Kidney capillary endothelial cell (primary cell): ENCODE measurements around the gene DNAJC22.
"Not testable (repeated sequence)": the region's sequence is repeated elsewhere in the genome, so short reads cannot be mapped to it uniquely, and the experiment has no call there.

Experiments used
- DNase-seq: peaks from one replicate; pipeline ENCODE4 v3.0.0-alpha.2; 2018; ENCODE audit warnings: low spot score

Gene DNAJC22

DNA sequence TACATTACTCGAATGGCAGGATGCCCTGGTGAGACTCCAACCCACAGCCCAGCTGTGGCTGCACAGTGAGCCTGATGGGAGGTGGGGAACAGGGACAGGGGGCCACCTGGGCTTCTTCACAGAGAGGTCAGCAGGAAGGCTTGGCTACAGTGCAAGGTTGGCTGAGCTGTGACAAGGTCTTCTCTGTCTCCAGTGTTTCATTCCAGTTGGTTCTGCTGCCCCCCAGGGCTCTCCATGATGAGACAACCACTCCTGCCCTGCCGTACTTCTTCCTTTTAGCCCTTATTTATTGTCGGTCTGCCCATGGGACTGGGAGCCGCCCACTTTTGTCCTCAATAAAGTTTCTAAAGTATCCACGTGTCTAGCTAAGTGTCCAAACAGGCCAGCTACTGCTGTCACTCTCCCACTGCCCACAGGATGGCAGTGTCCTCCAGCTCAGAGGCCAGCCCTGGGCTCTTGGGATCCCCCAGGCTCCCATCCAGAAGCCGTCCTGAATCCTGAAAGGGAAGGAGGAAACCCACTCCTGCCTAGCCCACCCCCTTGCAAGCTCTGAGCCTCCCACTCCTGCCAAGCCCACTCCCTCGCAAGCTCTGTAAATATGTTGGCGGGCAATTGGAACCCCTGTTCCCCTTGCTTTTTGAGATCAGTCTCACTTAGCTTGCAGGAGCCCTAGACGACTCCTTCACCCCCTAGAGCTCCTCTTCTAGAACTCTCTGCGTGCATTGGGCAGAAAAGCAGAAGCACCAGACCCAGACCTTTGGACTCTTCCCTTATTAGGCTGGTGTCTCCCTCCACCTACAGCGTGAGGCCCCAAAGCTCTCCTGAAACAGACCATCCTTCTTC, 15.1 kb upstream of the DNAJC22 start:
- peak; percentile 73 for DNase-seq

DNA sequence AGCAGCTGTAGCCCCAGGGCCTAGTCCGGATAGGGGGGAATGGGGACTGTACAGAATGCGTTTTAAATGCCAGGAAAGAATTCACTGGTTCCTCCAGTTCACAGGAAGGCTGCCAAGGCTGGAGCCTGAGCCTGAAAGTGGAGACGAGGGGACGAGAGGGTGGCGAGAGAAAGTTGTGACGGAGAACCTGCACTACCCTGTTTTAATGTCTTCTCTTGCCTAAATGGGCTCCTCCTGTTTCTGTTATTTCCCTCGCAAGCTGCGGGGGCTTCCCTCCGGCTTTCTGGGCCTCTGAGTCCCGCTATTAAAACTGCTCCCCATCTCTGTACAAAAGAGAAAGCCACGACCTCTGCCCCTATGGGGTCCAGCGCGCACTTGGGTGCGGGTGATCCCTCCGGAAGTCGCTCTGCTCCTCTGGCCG, 14.2 kb upstream of the DNAJC22 start:
- DNase-seq = no peak

DNA sequence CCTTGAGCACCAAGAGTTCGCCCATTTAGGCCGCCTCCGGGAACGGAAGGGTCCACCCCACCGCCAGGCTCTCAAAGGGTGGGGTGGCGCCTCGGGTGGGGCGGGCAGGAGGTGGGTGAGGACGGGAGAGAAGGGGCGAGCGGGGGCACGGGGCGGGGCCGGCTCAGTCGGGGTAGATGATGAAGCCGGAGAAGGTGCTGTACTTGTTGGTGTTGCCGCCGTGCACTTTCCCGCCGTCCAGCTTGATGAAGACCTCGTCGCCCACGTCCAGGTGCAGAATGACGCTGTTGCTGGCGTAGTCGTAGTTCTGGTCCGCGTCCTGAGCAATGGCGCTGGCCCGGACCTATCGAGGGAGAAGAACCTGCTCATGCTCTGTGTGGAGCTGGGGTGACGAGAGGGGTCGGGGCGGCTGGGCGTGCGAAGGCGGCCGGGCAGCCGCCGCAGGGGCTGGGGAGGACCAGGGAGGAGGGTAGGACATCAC, 13.8 kb upstream of the DNAJC22 start:
- DNase-seq = no peak

DNA sequence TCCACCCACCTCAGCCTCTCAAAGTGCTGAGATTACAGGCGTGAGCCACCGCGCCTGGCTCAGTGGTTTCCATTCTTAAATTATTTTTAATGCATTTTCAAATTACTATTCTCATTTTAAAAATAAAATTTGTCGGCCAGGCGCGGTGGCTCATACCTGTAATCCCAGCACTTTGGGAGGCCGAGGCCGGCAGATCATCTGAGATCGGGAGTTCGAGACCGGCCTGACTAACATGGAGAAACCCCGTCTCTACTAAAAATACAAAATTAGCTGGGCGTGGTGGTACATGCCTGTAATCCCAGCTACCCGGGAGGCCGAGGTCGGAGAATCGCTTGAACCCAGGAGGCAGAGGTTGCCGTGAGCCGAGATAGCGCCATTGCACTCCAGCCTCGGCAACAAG, 12.9 kb upstream of the DNAJC22 start:
- not testable (repeated sequence) for DNase-seq

DNA sequence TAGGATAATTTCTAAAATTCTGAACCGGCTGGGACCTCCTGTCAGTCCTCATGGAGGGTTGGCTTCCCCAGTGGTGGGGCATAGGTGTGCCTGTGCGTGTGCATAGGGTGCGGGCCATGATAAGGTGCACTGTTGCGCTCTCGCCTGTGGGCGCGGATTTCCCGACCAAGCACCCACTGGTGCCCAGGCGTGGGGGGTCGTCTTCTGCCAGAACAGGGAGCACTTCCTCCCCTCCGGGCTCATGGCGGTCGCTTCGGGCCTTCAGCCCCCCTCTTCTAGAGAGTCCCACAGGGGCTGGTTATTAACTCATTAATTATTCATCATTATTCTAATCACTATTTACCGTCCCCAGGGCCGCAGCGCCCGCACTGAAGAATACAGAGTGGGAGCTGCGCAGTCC, 12.5 kb upstream of the DNAJC22 start:
- no peak for DNase-seq

DNA sequence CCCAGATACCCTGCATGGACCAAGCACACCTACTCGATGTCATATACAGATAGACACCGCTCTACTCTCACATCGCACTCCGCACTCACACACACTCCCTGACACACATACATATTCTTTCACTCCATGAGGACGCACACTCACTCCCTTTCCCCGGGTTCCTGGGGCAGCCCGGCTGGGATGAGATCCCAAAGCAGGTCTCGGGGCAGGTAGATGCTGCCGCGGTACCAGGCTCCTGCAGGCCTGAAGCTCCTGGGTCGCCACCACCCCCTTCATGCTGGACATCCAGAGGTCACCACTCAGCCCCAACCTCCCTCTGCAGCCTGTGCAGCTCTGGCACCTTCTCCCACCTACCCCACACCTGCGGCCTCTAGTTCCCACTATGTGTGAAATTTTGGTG, 12.0 kb upstream of the DNAJC22 start:
- DNase-seq = no peak

DNA sequence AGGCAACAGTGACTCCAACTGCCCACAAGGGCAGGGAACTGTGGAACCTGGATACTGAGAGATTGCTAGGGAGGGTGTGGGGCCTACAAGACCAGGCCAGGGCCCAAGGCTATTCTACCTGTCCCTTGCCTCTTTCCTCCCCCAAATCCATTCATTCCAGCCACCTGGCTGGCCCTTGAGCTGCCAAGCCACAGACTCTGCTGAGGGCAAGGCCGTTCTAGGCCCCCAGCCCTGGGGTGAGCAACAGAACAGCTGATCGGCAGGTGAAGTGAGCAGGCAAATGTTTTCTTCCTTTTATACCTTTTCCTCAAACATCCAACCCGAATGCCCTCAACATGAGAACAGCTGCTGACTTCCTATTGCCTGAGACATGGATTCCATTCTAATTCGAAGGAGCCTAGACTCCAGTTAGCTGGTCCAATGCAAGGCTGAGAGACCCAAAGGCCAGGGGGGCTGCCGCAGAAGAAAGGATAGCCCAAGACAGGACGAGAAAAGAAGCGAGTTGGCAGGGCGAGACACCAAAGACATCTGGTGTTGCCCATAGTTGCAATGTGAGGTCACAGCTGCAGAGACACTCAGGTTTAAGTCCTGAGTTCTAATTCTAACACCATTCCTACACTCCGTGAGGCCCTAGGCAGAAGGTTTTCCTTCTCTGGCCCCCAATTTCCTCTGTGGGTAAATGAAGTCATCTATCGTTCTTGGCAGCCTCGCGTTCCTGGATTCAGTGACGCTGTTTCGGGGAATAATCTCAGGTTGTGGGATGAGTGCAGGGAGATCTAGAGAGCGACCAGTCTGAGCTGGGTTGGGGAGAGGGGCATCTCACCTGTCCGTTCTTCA, 11.4 kb upstream of the DNAJC22 start:
- no peak for DNase-seq

DNA sequence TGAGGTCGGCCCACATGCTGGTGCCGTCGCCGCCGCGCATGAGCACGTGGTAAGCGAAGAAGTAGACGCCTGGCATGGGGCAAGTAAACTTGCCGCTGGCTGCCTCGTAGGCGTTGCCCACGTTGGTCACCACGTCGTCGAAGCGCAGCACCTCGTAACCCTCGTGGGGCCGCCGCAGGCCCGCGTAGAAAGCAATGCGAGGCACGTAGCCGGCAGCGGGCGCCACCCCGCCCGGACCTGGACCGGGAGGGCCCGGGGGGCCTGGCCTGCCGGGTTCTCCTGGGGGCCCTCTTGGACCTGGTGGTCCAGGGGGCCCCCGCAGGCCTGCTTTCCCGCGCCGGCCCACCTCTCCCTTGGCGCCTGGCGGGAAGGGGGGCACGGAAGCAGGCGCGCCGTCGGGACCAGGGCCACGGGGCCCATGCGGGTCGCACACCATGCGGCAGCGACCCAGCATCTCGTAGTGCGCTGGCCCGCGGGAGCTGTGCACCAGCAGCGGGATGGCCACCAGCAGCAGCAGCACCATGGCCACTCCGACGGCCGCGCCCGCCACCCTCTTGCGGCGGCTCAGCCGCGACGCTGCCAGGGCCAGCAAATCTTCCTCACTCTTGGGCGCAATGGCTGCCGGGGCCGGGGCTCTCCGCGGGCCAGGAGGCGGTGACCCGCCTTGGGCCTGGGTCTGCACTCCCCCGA, 10.6 kb upstream of the DNAJC22 start:
- DNase-seq = no peak

DNA sequence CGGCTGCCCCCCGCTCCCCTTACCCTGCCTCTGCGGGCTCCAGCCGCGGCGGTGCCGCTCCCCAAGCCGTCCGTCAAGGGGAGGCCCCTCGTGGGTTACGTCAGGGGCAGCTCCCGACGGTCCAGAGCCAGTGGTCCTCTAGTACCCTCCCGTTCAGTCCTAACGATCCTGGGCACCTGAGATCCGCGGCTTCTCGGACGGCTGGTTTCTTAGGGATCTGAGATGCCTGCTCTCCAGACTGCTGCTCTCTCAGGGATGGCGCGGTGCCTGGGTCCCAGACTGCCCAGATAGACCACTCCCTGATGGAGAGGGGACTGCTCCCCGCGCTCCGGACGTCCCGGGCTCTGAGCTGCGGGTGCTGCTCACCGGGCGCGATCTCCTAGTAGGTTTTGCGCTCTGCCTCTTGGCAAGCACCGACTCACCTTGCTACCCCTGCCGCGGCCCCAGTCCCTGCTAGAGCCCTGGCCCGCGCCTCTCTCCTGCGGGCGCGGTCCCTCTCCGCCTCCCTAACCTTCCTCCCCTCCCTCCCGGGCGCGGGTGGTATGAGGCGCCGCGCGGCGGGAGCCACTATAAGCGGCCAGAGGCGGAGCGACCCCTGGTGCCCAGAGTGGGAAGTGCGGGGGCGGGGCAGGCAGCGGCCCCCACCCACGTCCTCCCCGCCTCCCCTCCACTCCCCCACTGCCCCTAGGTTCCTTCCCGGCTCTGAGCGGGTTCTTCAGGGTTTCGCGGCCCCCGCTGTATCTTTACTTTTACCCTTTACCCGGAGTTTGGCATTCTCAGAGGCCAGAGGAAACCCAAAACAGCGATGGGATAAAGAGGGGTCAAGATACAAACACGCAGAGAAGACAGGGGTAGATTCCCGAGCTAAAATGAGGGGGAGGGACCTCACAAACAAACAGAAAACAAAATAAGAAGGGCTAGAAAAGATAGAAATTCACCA, 9.8 kb upstream of the DNAJC22 start, which contains the start of gene C1QL4:
Gene C1QL4, minus strand, starts transcription at position 544 of the 940 bp plus-strand sequence. CDS start 711 bp downstream, outside the sequence.
- DNase-seq = no peak

DNA sequence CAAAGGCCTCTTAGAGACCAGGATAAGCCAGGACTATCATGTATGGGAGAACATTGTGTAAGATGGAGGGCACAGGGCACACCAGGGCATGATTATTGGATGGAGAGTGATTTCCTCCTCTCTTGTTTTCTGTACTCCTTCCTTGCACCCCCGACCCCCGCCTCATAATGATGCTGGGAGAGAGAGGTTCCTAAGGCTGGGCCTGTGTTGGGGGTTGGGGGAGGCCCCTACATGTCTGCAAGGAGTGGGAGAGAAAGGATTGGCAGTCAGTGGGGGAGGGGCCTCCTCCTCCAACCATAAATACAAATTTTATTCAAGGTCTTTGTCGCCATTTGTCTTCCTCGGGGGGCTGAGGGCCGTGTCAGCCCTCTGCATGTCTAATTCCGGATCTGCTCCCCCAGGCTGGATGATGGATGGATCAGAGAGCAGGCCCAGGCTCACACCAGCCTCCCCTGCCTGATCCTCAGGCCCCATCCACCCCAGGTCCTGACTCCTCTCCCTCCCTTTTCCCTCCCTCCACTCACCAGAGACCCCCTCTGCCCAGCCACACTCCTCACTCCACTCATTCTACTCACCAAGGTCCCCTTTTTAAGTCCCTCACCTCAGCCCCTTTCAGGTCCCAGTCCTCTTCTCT, 7.7 kb upstream of the DNAJC22 start:
- no peak for DNase-seq

DNA sequence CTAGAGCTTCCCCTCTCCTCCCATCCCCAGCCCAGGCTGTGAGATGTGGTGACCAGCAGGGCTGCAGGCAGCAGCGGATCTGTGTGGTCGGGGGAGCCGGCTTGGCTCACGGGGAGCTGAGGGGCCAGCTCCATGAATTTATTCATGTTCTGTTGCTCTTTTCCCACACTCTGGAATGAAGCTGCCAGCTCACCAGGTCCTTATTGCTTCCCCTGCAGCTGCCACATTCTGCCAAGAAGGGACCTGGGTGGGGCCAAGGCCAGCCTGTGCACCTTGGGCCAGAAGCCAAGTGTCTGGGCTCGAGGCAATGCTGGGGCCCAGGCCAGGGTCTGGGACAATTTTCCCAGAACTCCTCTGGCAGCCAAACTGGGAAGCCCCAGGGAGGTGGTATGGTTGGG, 7.2 kb upstream of the DNAJC22 start:
- DNase-seq = no peak

DNA sequence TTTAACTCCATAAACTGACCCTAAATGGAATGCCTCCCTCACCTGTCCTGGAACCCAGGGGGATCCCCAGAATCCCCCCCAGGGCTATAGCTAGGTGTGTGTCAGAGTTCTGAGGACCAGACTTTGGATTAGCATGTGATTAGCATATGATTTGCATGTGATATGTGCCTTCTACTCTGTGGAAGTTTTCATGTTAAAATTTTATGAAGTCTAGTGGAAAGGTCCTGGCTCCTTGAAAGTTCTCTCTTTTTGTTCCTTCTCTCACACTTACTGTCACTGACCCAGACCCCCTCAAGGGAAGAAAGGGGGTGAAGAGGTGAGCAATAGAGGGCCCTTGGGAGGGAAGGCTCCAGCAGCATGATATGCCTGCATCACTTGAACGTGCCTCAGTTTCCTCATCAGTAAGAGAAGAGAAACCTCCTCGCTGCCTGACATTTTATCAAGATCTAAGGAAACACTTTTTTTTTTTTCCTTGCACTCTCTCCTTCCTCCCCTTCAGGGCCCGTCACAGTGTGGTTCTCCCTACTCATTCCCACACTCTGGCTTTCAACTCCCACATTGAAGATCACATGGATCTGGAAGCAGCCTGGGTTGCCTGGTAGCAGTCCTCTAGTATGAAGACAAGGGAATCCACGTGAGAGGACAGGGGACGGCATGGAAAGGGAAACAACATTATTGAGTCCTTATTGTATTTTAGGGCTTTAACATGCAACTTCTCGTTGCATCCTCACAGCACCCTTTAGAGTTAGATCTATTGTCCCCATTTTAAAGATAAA, 6.4 kb upstream of the DNAJC22 start:
- DNase-seq = no peak

DNA sequence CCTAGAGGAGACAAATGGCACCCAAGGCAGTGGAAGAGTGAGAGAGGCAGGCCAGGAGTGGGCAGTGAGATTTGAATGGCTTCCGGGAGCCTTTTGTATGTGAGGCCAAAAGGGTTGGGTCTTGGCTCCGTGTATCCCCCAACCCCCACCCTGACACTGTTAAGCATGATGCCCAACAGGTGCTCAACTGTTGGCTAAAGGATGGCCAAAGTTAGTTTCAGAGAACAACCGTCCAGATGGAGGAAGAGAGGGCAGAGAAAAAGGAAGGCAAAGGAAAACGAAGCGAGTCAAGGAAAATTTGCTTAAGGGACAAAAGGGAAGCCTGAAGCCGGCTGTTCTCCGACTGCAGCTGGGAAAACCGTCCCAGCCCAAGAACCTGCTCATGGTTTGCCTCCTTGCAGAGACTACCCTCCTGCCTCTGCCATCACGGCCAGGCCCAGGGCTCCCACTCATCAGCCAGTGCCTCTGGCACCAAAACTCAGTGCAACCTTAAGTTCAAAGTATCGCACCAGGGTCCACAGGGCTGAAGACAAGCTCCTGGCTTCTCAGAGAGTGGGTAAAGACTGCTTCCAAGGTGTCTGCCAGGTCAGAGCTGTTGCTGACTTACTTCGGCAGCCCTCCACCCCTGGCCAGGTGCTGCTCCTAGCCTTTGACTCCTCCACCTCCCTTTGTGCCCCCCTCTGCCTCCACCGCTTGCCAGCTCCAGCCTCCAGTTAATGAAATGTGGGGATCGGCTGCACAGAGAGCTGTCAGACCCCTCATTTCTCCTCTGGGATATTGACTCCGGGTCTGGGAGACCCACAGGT, 5.5 kb upstream of the DNAJC22 start:
- DNase-seq = no peak

DNA sequence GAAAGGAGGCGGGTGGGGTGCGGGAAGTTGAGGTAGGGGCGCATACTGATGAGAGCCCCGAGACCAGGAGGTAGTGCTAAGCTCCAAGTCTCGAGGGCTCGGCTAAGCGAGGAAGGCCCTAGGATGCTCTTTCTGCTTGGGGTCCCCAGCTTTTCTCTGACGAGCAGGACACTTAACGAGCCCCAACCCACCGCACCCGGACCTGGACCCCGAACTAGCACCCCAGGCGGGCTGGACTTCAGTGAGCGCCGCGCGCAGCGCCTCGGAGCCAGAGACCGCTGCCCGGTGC, 5.0 kb upstream of the DNAJC22 start:
- DNase-seq = no peak

DNA sequence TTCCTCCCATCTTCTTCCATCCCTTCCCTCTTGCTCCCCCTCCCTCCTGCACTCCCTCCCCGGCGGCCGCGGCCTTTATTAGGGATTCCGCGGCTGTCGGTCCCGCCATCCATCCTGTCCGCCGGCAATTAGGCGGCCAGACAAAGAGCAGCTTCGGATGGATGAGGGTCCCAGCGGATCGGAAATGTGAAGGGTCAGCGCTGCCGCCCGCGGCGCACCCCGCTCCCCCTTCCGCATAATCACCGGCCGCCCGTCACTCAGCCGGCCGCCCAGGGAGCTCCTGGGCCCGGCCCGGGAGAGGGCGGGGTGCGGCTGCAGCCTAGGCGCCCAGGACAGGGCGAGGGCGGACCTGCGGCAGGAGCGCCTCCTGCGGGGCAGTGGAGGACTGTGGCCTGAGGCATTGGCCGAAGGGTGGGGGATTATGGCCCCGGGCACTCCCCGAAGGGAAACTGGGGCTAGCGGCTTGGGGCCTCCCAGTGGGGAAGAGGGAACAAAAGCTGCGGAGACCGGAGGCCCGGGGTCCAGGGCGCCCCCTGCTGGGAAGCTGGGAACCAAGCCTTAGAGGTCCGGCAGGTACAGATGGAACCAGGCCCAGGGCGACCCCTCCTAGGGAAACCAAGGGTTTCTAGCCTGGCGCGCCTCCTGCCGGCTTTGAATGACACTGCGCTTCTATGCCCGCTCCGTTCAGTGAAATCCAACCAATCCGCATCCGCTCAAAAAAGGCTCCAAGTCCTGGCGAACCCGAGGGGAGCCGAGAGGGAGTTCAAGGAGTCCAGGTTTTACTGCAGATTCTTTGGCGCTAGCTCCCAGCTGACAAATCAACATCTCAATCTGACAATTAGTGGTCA, 4.4 kb upstream of the DNAJC22 start:
- no peak for DNase-seq

DNA sequence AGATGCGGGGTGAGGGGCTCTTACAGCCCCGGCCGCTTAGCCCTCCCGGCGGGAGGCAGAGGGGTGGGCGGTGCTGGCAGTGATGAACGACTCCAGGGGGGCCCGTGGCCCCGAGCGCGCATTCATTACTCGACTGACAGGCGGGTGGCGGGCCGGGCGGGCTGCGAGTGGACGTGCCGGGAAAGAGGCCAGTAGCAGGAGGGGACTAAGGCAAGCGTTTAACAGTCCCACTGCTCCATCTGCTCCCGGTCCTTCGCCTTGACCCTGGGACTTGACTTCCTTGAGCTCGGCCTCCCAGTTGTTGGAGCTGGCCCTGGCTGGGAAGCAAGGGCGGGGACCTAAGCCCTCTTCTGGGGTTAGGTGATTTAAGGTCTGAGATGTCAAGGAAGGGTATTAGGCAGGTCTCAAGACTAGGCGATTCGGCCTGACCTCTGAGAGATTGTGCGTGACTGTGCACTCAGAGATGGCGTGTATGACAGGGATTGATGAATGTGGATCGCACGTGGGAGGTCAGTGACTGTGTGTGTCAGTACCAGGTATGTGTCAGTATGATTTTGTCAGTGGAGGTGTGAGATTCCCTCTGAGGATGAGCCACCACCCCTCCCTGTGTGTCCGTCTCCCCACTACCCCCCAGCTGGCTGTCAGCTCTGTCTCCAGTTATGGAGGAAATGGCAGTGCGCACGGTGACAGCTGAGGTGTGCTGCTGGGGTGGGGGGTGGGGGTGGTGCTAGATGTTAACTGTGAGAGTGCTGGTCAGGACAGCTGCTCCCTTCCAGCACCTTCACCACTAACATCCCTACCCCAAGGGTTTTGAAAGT, 3.6 kb upstream of the DNAJC22 start:
- DNase-seq = no peak

DNA sequence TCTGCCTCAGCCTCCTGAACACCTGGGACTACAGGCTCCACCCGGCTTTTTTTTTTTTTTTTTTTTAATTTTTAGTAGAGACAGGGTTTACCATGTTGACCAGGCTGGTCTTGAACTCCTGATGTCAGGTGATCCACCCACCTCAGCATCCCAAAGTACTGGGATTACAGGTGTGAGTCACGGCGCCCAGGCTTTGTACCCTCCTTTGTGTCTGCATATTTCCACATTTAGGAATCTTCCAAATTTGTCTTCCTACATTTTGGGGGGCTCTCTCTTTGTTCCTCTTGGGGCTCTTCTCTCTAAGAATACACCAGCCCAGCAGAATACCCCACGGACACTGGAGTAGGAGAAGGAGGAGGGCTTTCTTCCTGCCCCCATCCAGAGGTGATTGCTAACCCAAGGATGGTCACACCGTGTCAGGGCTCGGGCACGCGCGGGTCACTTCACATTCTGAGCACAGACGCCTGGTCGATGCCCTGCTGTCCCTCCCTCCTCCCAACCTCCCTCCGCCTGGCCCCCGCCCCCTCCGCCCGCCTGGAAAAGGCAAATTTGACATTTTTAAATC, 2.1 kb upstream of the DNAJC22 start:
- DNase-seq = no peak
